Mesodermal cell (in vitro differentiated cells): ENCODE results near the gene CACNA1A.
"Not testable (repeated sequence)": the region's sequence is repeated elsewhere in the genome, so short reads cannot be mapped to it uniquely, and the experiment has no call there.

Experiments
- H3K27ac ChIP-seq: 2 replicates; pipeline ENCODE4 v1.7.0; 2013; ENCODE audit warnings: mild to moderate bottlenecking, low read depth, low read length, moderate library complexity; ENCODE audit not compliant: severe bottlenecking
- H3K36me3 ChIP-seq: 2 replicates; pipeline ENCODE4 v1.7.1; 2013; ENCODE audit warnings: mild to moderate bottlenecking, low read length, moderate library complexity; ENCODE audit not compliant: control insufficient read depth, insufficient read depth
- H3K4me1 ChIP-seq: one replicate; pipeline ENCODE4 v1.7.1; 2013; ENCODE audit warnings: mild to moderate bottlenecking, low read length; ENCODE audit not compliant: insufficient read depth, control insufficient read depth, poor library complexity, severe bottlenecking
- H3K4me3 ChIP-seq: 2 replicates; pipeline ENCODE4 v1.7.0; 2013; ENCODE audit warnings: low read length, control low read depth, mild to moderate bottlenecking; ENCODE audit not compliant: insufficient read depth, poor library complexity, severe bottlenecking; ENCODE audit errors: extremely low read depth
- H3K9me3 ChIP-seq: 2 replicates; pipeline ENCODE4 v1.7.1; 2013; ENCODE audit warnings: mild to moderate bottlenecking, low read length, moderate library complexity; ENCODE audit not compliant: control insufficient read depth
- WGBS, 2 experiments: methylation state at CpG; one replicate each; pipeline ENCODE4 v1.1.5; 2013; ENCODE audit warnings: missing lambda C conversion rate in 2 of 2; ENCODE audit not compliant: insufficient coverage in 2 of 2; 5-methylcytosine and 5-hydroxymethylcytosine counted together

CACNA1A gene

DNA sequence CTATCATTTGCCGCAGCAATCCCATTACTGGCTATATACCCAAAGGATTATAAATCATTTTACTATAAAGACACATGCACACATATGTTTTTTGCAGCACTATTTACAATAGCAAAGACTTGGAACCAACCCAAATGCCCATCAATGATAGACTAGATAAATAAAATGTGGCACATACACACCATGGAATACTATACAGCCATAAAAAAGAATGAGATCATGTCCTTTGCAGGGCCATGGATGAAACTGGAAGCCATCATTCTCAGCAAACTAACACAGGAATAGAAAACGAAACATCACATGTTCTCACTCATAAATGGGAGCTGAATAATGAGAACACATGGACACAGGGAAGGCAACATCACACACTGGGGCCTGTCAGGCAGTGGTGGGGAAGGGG, 23.4 kb upstream of the CACNA1A start:
- not testable (repeated sequence) for H3K36me3 ChIP-seq, H3K9me3 ChIP-seq, H3K4me3 ChIP-seq, H3K27ac ChIP-seq, H3K4me1 ChIP-seq
- WGBS, 2 experiments: 86 to 100% methylated on average over 1 of the region's 2 CpGs

DNA sequence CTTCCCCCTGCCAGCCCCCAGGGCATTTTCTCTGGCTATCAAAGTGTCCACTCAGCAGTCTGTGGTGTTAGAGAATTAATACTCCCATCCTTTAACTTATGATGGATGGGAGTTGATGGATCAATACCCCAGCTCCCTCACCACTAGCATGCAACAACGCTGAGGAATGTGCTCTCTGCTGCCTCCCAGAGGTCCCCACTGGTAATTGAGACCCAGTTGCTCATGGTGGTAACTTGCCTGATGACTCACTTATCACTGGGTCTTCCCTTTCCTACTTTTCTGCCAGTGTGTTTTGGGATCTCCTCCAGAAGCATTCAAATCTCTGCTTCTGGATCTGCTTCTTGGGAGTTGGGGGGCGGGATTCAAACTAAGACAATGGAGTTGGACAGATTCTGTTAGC, 20.3 kb upstream of the CACNA1A start:
- H3K36me3 ChIP-seq: no peaks in the 10 kb centered on the region
- H3K27ac ChIP-seq: no peak overlapping the region
- no peaks in the 10 kb centered on the region for H3K9me3 ChIP-seq
- no peaks in the 10 kb centered on the region for H3K4me1 ChIP-seq
- 21 to 60% methylated on average over 1 to 2 of the region's 2 CpGs for WGBS, 2 experiments
- H3K4me3 ChIP-seq: no peak overlapping the region

DNA sequence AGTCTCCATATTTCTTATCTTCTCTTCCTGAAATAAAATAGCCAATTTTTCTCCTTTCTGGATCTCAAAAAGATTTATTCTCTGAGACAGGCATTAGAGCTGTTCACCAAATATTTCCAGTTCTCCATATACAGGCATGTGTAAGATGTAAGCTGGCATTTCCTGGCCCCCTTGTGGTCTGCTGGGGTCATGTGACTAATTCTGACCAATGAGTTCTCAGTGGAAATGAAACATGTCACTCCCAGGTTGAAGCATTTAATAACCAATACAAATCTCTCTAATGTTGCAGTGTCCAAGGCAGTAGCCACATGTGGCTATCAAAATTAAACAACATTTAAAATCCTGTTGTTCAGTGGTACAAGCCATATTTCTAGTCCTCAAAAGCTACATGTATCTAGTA, 14.8 kb upstream of the CACNA1A start:
- H3K9me3 ChIP-seq: peaks cover 15% of the 10 kb centered on the region
- no peak overlapping the region for H3K4me3 ChIP-seq
- no peaks in the 10 kb centered on the region for H3K36me3 ChIP-seq
- no peak overlapping the region for H3K27ac ChIP-seq
- no peaks in the 10 kb centered on the region for H3K4me1 ChIP-seq

DNA sequence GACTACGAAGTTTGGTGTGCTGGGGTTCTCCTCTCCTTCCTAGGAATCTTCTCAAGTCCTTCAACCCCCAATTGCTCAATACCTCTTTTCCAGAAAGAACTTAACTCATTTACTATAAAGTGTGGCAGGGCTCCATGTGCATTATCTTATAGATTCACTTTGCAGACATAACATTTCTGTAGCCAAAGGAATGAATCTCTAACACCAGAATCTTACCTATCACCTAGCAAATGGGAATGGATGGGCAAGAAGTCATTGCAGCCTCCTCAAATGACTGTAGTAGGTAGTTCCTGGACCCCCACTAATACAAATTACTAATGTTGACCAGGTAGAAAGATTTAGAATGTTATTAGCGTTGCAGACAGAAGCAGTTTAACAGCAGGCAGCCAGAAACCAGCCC, 5.7 kb upstream of the CACNA1A start:
- no peaks in the 10 kb centered on the region for H3K9me3 ChIP-seq
- WGBS, 2 experiments: 33 to 50% methylated on average over 1 of the region's 2 CpGs
- H3K27ac ChIP-seq: no peak overlapping the region
- no peaks in the 10 kb centered on the region for H3K36me3 ChIP-seq
- H3K4me3 ChIP-seq: no peak overlapping the region
- H3K4me1 ChIP-seq: peaks cover 5% of the 10 kb centered on the region

GRCh38 chr19:13507053-13507611, 853 bp upstream of the CACNA1A start:
- peaks cover 5% of the 10 kb centered on the region for H3K4me1 ChIP-seq
- H3K4me3 ChIP-seq: peak overlapping the region; percentile 58
- 0 to 2% methylated on average over 2 to 13 of the region's 22 CpGs for WGBS, 2 experiments
- H3K27ac ChIP-seq: no peak overlapping the region
- peaks cover 3% of the 10 kb centered on the region for H3K36me3 ChIP-seq
- H3K9me3 ChIP-seq: no peaks in the 10 kb centered on the region

DNA sequence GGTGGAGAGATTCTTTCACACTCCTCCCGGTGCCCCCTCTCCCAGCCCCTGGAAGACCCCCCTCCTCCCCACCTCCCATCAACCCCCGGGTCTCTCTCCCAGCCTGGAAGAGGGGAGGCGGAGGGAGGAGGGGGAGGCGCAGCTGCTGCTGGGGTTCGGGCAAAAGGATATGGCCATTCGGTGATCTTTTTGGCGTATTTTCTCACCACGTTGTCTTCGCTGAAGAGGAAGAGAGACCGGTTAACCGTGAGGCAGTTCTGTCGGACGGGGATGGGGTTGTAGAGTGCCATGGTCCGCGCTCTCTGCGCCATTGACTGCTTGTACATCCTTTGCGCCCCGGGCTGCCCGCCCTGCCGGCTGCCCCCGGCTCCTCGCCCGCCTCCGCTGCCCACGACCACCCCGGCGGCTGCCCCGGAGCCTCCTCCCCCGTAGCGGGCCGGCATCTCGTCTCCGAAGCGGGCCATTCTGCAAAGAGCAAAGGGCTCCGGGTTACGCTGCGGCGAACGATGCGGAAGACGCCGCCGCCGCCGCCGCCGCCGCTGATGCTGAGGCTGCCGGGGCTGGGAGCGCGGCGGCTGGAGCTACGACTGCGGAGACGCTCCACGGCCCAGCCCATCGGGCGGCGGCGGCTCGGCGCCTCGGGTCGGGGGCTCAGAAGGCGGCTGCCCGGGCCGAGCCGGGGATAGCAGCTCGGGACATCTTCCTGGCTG, 363 bp downstream of the CACNA1A start:
- H3K4me3 ChIP-seq: peak overlapping the region; percentile 58
- no peaks in the 10 kb centered on the region for H3K9me3 ChIP-seq
- WGBS, 2 experiments: 1% methylated on average over 33 to 44 of the region's 69 CpGs
- peaks cover 8% of the 10 kb centered on the region for H3K36me3 ChIP-seq
- H3K27ac ChIP-seq: no peak overlapping the region
- peaks cover 5% of the 10 kb centered on the region for H3K4me1 ChIP-seq

GRCh38 chr19:13505164-13505695, 1.0 kb downstream of the CACNA1A start:
- Histone ChIP-seq H3K4me1 (peaks cover 5% of the 10 kb centered on the region), H3K9me3 (no peaks in the 10 kb centered on the region), H3K27ac (no peak overlapping the region), H3K36me3 (peaks cover 8% of the 10 kb centered on the region), H3K4me3 (peak overlapping the region; percentile 58)
- WGBS, 2 experiments: 65 to 77% methylated on average over 14 to 16 of the region's 20 CpGs

DNA sequence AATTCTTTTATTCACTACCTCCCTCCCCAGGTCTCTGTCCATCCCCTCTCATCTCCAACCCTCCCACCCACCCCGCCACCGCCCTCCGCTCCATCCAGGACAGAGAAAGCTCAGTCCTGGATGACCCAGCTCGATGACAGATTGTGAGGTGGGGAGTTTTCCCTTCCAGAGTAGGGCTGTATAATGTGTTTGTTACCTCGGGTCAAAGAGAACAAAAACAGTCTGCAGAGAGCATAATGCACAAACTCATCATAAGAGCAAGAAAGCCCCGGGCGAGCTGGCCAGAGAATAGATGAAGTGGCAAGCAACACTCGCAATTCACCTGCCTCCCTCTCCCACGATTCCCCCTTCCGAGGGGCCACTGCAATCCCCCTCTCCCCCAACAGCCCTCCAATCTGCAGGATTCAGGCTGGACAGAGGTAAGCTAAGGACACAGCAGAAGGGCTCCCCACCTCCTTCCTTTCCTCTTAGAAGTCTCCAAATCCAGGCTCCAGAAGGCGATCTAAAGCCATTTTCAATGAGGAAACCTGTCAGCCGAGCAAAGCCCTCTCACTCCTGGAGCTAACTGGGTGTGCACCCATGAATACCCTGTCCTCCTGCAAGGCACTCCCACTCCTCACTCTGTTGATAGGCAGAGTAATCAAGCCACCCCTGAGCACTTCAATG, 2.6 kb downstream of the CACNA1A start:
- WGBS, 2 experiments: 69 to 70% methylated on average over 7 of the region's 12 CpGs
- Histone ChIP-seq H3K9me3 (no peaks in the 10 kb centered on the region), H3K27ac (no peak overlapping the region), H3K4me1 (peaks cover 5% of the 10 kb centered on the region), H3K36me3 (peaks cover 8% of the 10 kb centered on the region), H3K4me3 (no peak overlapping the region)

DNA sequence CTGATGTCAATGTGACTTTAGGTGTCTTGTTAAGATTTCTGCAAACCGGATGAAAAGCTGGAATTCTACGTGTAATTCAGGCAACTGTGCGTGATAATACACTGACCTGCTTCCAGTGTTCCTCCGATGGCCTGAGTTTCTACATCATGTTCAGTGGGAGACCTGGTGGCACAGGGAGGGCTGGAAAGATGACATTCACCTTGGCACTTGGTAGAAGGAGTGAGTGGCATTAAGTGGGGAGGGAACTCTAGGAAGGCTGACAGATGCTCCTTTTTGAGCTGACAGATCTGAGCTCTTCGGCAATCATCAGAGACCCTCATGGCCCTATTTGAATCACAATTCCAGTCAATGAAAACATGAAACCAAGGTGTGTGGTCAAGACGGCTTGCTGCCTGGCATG, 4.0 kb downstream of the CACNA1A start:
- Histone ChIP-seq H3K9me3 (no peaks in the 10 kb centered on the region), H3K4me1 (peaks cover 2% of the 10 kb centered on the region), H3K4me3 (no peak overlapping the region), H3K36me3 (peaks cover 8% of the 10 kb centered on the region), H3K27ac (no peak overlapping the region)
- WGBS, 2 experiments: 87 to 88% methylated on average over 5 to 6 of the region's 6 CpGs

GRCh38 chr19:13499692-13500091, 6.6 kb downstream of the CACNA1A start:
- 94% methylated on average over 6 of the region's 9 CpGs; no CpG with 5 or more reads in 1 of the 2 experiments for WGBS, 2 experiments
- H3K4me3 ChIP-seq: no peak overlapping the region
- H3K36me3 ChIP-seq: peaks cover 8% of the 10 kb centered on the region
- H3K4me1 ChIP-seq: no peaks in the 10 kb centered on the region
- H3K27ac ChIP-seq: no peak overlapping the region
- no peaks in the 10 kb centered on the region for H3K9me3 ChIP-seq
